Stimulated activated CD4-positive, alpha-beta T cell treated with anti-CD3 and anti-CD28 coated beads, Interleukin-4, amount 100 ng/mL, for 24 hours (primary cell): ENCODE data around the gene F3.

Source experiments
- DNase-seq: peaks from one replicate; pipeline ENCODE4 v3.0.0-alpha.2; 2020

F3 gene

GRCh38 chr1:94552071-94552586 is 10.6 kb upstream of the F3 start:
- DNase-seq = no peak

- no peak for DNase-seq
Measured at GRCh38 chr1:94551449-94551848, 9.9 kb upstream of the F3 start.

- no peak for DNase-seq
Measured at GRCh38 chr1:94550800-94551241, 9.3 kb upstream of the F3 start.

GRCh38 chr1:94550396-94550795 is 8.8 kb upstream of the F3 start:
- DNase-seq = no peak

GRCh38 chr1:94549706-94550105 is 8.1 kb upstream of the F3 start:
- DNase-seq = no peak

- no peak for DNase-seq
Measured at GRCh38 chr1:94544706-94545490, 3.3 kb upstream of the F3 start.

- no peak for DNase-seq
Measured at GRCh38 chr1:94543893-94544635, 2.5 kb upstream of the F3 start.

- no peak for DNase-seq
Measured at GRCh38 chr1:94543001-94543400, 1.4 kb upstream of the F3 start.

- no peak for DNase-seq
Measured at GRCh38 chr1:94542088-94542870, 720 bp upstream of the F3 start.

GRCh38 chr1:94540440-94541245 is 916 bp downstream of the F3 start:
- DNase-seq = no peak

- DNase-seq = no peak
Measured at GRCh38 chr1:94539496-94539895, 2.1 kb downstream of the F3 start.

GRCh38 chr1:94538243-94538827 is 3.2 kb downstream of the F3 start:
- no peak for DNase-seq

- no peak for DNase-seq
Measured at GRCh38 chr1:94537254-94537653, 4.3 kb downstream of the F3 start.

GRCh38 chr1:94535879-94536278 is 5.7 kb downstream of the F3 start:
- DNase-seq = no peak

- no peak for DNase-seq
Measured at GRCh38 chr1:94535095-94535494, 6.5 kb downstream of the F3 start.

- DNase-seq = no peak
Measured at GRCh38 chr1:94532077-94532476, 9.5 kb downstream of the F3 start.

- no peak for DNase-seq
Measured at GRCh38 chr1:94531664-94532063, 9.9 kb downstream of the F3 start.

- DNase-seq = no peak
Measured at GRCh38 chr1:94530373-94530878, 11.1 kb downstream of the F3 start.

- DNase-seq = no peak
Measured at GRCh38 chr1:94529416-94529815, 12.1 kb downstream of the F3 start.

GRCh38 chr1:94528826-94529225 is 12.7 kb downstream of the F3 start:
- no peak for DNase-seq

GRCh38 chr1:94528299-94528698 is 13.3 kb downstream of the F3 start:
- DNase-seq = no peak
